Hepatocyte (in vitro differentiated cells): ENCODE measurements around the gene FNDC1.

Experiments used
- CTCF ChIP-seq: fragments of 200-600 bp; sonication (generic); IDR thresholded peaks from 2 replicates; pipeline ENCODE4 v1.5.1; 2016; ENCODE audit warnings: antibody characterized with exemption, mild to moderate bottlenecking; ENCODE audit not compliant: poor library complexity
- EZH2 ChIP-seq: fragments of 200-600 bp; sonication (generic); IDR thresholded peaks from 2 replicates; pipeline ENCODE4 v1.6.1; 2016; ENCODE audit warnings: antibody characterized with exemption, mild to moderate bottlenecking, borderline replicate concordance

GRCh38 chr6:159172091-159172491 lies 2.9 kb downstream of the FNDC1 start:
- no peak for TF ChIP-seq CTCF
- no peak for TF ChIP-seq EZH2
